GM06990 (cell line): ENCODE measurements around the gene MCRIP1.

Experiments
- DNase-seq: peaks from one replicate; pipeline ENCODE4 v3.0.0-alpha.2; 2011; ENCODE audit not compliant: insufficient read length; ENCODE audit errors: extremely low read depth
- H3K27me3 ChIP-seq: replicated peaks from 2 replicates; pipeline ENCODE4 v1.6.0; 2011; ENCODE audit warnings: low read length; ENCODE audit not compliant: control insufficient read depth, insufficient read depth
- H3K36me3 ChIP-seq: 2 replicates; pipeline ENCODE4 v1.5.1; 2011; ENCODE audit warnings: low read length; ENCODE audit not compliant: control insufficient read depth, insufficient read depth
- H3K4me3 ChIP-seq: replicated peaks from 2 replicates; pipeline ENCODE4 v1.5.1; 2011; ENCODE audit warnings: low read depth, mild to moderate bottlenecking, control low read depth, low read length
- CTCF ChIP-seq: IDR thresholded peaks from 2 replicates; pipeline ENCODE4 v1.5.1; 2011; ENCODE audit warnings: low read length, control low read depth, mild to moderate bottlenecking, inconsistent platforms; ENCODE audit not compliant: insufficient read depth, poor library complexity, severe bottlenecking

MCRIP1 gene

GRCh38 chr17:81867170-81867990, 34.3 kb upstream of the MCRIP1 start:
- no peak overlapping the region for H3K4me3 ChIP-seq
- no peak for TF ChIP-seq CTCF
- H3K36me3 ChIP-seq, result peaks cover 41% of the 10 kb centered on the region
- no peak for DNase-seq
- H3K27me3 ChIP-seq, result no peaks in the 10 kb centered on the region

- TF ChIP-seq CTCF, result no peak
- H3K36me3 ChIP-seq, result peaks cover 41% of the 10 kb centered on the region
- DNase-seq, result no peak
- H3K4me3 ChIP-seq, result no peak overlapping the region
- no peaks in the 10 kb centered on the region for H3K27me3 ChIP-seq
Measured at GRCh38 chr17:81866440-81867169, 33.5 kb upstream of the MCRIP1 start.

- no peaks in the 10 kb centered on the region for H3K27me3 ChIP-seq
- no peak for TF ChIP-seq CTCF
Measured at GRCh38 chr17:81865733-81866439, 32.8 kb upstream of the MCRIP1 start.

GRCh38 chr17:81865358-81865732, 32.3 kb upstream of the MCRIP1 start:
- TF ChIP-seq CTCF, result no peak
- Histone ChIP-seq H3K36me3 (peaks cover 41% of the 10 kb centered on the region), H3K4me3 (no peak overlapping the region), H3K27me3 (no peaks in the 10 kb centered on the region)
- no peak for DNase-seq

More at GRCh38 chr17:81865733-81866439, 32.8 kb upstream of the MCRIP1 start:
- Histone ChIP-seq H3K4me3 (no peak overlapping the region), H3K36me3 (peaks cover 41% of the 10 kb centered on the region)
- peak; percentile 46 for DNase-seq

- no peak for DNase-seq
Measured at GRCh38 chr17:81863833-81864768, 31.0 kb upstream of the MCRIP1 start.

More at GRCh38 chr17:81863833-81864768, 31.0 kb upstream of the MCRIP1 start:
- Histone ChIP-seq H3K27me3 (no peaks in the 10 kb centered on the region), H3K36me3 (peaks cover 35% of the 10 kb centered on the region), H3K4me3 (no peak overlapping the region)
- TF ChIP-seq CTCF, result no peak
